Right atrium auricular region (tissue), 2 donors: Measurements from ENCODE around the gene DCC. TPM values are rescaled to one million over a fixed set of nuclear protein-coding genes. Genes with fewer than 3 reads are reported as not detected.

Experiments
- DNase-seq: peaks from one replicate; pipeline ENCODE4 v3.0.0-alpha.2; 2019; ENCODE audit warnings: low spot score
- H3K27ac ChIP-seq, 2 donors: fragments of 200-600 bp; sonication (generic); 1 replicate in 1 of 2; 2 replicates in 1 of 2; pipeline ENCODE4 v1.5.1; 2016 to 2019
- H3K27me3 ChIP-seq, 2 donors: fragments of 200-600 bp; sonication (generic); one replicate each; pipeline versions ENCODE4 v1.5.1 to v1.6.0; 2017 to 2019
- H3K36me3 ChIP-seq: fragments of 200-600 bp; sonication (generic); one replicate; pipeline ENCODE4 v1.5.1; 2016
- H3K4me1 ChIP-seq, 2 donors: fragments of 200-600 bp; sonication (generic); one replicate each; pipeline versions ENCODE4 v1.5.1 to v1.6.0; 2017 to 2019
- H3K4me3 ChIP-seq, 2 donors: fragments of 200-600 bp; sonication (generic); 1 replicate in 1 of 2; 2 replicates in 1 of 2; pipeline ENCODE4 v1.5.1; 2017 to 2019; ENCODE audit warnings: mild to moderate bottlenecking in 1 of 2, moderate library complexity in 1 of 2
- H3K9me3 ChIP-seq, 2 donors: fragments of 200-600 bp; sonication (generic); one replicate each; pipeline ENCODE4 v1.5.1; 2019
- total RNA-seq, 2 donors: library from RNA; depleted of rRNA; stranded (reverse); fragments of >200 nt; gene quantifications; one replicate each; pipeline ENCODE4 v1.1.0, GENCODE V29; 2016
- TF ChIP-seq, protein P1 (sequence below), 2 donors: fragments of 200-600 bp; sonication (generic); IDR thresholded peaks; one replicate each; pipeline ENCODE4 v1.5.1; 2019; ENCODE audit warnings: antibody characterized with exemption in 2 of 2

DCC gene
- total RNA-seq, 2 donors from 2014 or later: not detected

DNA sequence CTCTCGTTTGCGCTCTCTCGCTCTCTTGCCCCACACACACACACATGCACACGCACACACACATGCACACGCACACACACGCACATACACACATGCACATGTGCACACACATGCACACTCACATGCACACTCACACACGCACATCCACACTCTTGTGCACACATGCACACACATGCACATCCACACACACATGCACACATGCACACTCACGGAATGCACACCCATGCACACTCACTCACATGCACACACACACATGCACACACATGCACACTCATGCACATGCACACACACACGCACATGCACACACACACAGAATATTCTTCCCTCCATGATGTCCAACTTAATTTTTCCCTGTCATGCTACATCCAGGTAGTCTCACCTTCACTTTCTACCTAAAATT lies 360.1 kb downstream of the DCC start:
- no peak overlapping the region for H3K27ac ChIP-seq
- no peaks in the 10 kb centered on the region for H3K36me3 ChIP-seq
- no peak overlapping the region for H3K4me3 ChIP-seq
- no peaks in the 10 kb centered on the region for H3K27me3 ChIP-seq
- H3K4me1 ChIP-seq: no peaks in the 10 kb centered on the region
- no peak for DNase-seq
- no peaks in the 10 kb centered on the region for H3K9me3 ChIP-seq
- TF ChIP-seq, protein P1, sequence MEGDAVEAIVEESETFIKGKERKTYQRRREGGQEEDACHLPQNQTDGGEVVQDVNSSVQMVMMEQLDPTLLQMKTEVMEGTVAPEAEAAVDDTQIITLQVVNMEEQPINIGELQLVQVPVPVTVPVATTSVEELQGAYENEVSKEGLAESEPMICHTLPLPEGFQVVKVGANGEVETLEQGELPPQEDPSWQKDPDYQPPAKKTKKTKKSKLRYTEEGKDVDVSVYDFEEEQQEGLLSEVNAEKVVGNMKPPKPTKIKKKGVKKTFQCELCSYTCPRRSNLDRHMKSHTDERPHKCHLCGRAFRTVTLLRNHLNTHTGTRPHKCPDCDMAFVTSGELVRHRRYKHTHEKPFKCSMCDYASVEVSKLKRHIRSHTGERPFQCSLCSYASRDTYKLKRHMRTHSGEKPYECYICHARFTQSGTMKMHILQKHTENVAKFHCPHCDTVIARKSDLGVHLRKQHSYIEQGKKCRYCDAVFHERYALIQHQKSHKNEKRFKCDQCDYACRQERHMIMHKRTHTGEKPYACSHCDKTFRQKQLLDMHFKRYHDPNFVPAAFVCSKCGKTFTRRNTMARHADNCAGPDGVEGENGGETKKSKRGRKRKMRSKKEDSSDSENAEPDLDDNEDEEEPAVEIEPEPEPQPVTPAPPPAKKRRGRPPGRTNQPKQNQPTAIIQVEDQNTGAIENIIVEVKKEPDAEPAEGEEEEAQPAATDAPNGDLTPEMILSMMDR (IDR thresholded peaks at IDR 0.05): no peak

DNA sequence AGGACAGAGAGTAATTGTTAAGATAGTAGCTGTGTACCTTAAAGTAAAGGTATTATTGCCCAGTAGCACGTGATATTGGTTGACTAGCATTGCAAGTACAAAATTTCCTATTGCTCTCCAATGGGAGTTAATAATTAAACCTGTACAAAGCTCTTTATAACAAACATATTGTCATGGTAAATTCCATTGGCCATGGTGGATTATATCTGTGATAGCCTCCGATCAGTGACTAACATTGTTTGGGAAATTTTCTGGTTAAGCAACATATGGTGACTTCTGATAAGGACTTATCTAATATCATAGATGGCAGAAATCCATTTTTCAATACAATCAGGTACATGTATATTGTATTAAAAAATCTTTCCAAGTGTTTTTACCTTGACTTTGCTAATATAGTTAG lies 360.8 kb downstream of the DCC start:
- no peak overlapping the region for H3K27ac ChIP-seq
- no peaks in the 10 kb centered on the region for H3K27me3 ChIP-seq
- DNase-seq: no peak
- TF ChIP-seq, protein P1 (IDR thresholded peaks at IDR 0.05): no peak
- H3K36me3 ChIP-seq: no peaks in the 10 kb centered on the region
- no peak overlapping the region for H3K4me3 ChIP-seq
- no peaks in the 10 kb centered on the region for H3K9me3 ChIP-seq
- no peaks in the 10 kb centered on the region for H3K4me1 ChIP-seq

DNA sequence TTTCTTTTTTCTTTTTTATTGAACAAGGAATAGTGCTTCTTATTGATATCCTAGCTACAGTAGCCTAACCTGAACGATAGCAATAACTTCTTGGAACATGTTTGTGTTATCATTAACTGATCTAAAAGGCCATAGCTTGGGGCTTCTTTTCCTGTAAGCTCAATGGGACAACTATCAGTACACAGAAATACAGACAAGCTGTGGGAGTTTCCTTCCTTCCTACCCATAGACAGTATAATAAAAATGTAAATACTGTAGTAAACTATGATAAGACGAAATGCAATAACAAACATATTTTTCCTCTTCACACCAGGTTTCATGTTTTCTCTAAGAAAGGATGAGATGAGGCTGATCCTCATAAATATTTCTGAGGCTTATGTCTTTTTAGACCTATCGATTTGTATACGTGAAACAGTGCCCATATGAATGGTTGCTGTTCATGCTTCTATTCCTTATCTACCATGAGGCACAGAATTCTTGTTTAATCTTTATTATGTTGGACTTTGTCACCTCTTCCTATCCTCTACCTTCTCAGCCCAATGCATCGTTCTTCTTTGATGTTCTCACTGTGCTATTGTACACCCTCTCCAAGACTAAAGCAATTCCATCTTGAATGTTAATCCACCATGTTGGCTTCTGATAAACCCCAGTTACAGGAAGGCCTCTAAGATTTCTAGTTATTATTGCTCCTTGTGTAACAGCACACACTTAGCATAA lies 361.4 kb downstream of the DCC start:
- no peak overlapping the region for H3K4me3 ChIP-seq
- no peaks in the 10 kb centered on the region for H3K36me3 ChIP-seq
- H3K4me1 ChIP-seq: no peaks in the 10 kb centered on the region
- H3K27me3 ChIP-seq: no peaks in the 10 kb centered on the region
- no peak for DNase-seq
- H3K9me3 ChIP-seq: no peaks in the 10 kb centered on the region
- H3K27ac ChIP-seq: no peak overlapping the region
- TF ChIP-seq, protein P1 (IDR thresholded peaks at IDR 0.05): no peak

- no peaks in the 10 kb centered on the region for H3K9me3 ChIP-seq
Observed at GRCh38 chr18:52715421-52715820, 375.4 kb downstream of the DCC start.

DNA sequence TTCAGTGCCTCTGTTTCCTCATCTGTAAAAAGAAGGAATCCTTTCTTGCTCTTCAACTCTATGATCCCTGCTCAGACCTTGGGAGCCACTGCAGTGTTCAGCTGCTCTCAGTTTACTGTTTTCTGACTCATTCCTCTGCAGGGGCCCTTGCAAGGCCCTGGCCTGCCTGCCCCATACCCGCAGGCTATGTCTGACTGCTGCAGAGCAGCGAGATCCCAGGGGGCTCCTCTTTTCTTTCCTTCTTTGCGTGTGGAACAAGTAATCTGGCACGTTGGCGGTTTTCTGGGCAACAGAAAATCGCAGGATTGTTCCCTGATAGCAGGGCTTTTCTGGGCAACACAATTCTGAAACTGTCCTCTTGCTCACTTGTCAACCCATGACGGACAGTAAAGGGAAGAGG lies 376.0 kb downstream of the DCC start:
- Histone ChIP-seq H3K4me3 (no peak overlapping the region), H3K36me3 (no peaks in the 10 kb centered on the region), H3K4me1 (no peaks in the 10 kb centered on the region), H3K27ac (no peak overlapping the region), H3K9me3 (no peaks in the 10 kb centered on the region), H3K27me3 (no peaks in the 10 kb centered on the region)
- TF ChIP-seq, protein P1 (IDR thresholded peaks at IDR 0.05): no peak
- no peak for DNase-seq

More at GRCh38 chr18:52715421-52715820, 375.4 kb downstream of the DCC start:
- TF ChIP-seq, protein P1 (IDR thresholded peaks at IDR 0.05): no peak
- H3K27ac ChIP-seq: no peak overlapping the region
- H3K27me3 ChIP-seq: no peaks in the 10 kb centered on the region
- H3K4me1 ChIP-seq: no peaks in the 10 kb centered on the region
- no peak for DNase-seq
- no peaks in the 10 kb centered on the region for H3K36me3 ChIP-seq
- no peak overlapping the region for H3K4me3 ChIP-seq

DNA sequence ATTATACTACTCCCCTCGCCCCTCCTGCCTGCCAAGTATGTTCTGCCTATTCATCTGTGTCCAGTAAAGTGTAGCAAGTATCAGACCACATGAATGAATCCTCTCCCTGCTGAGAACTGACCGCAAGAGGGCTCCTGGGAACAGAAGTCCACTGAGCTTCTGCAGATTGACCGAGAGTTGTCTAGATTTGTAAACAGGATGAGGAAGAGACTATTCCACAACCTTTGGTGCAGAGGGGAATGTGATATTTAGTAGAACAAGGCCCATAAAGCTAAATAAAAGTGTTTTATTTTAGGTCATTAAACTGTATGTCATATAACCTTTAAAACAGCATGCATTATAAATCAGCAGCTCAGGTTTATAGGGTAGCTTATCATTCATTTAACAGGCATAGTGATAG lies 377.0 kb downstream of the DCC start:
- Histone ChIP-seq H3K4me1 (no peaks in the 10 kb centered on the region), H3K36me3 (no peaks in the 10 kb centered on the region), H3K9me3 (no peaks in the 10 kb centered on the region), H3K27me3 (no peaks in the 10 kb centered on the region), H3K4me3 (no peak overlapping the region), H3K27ac (no peak overlapping the region)
- TF ChIP-seq, protein P1 (IDR thresholded peaks at IDR 0.05): peak in 1 of 2 donors; percentile 40
- DNase-seq: no peak
